Forelimb muscle (tissue), 1 donor: ENCODE data around the gene TIMM10. TPM values are rescaled to one million over a fixed set of nuclear protein-coding genes. Genes with fewer than 3 reads are reported as not detected.
A peak's percentile ranks its signal among the peaks of the same experiment; 100 is the strongest.
"Not testable (repeated sequence)": the region's sequence is repeated elsewhere in the genome, so short reads cannot be mapped to it uniquely, and the experiment has no call there.

ENCODE experiments used
- DNase-seq: peaks from one replicate; pipeline ENCODE4 v3.0.0-alpha.2; 2013; ENCODE audit warnings: low read depth
- polyA plus RNA-seq: library from polyadenylated mRNA; unstranded; fragments of 120-200 nt; gene quantifications from one replicate; pipeline ENCODE4 v1.2.1, GENCODE V29; 2013; ENCODE audit not compliant: insufficient read length

The TIMM10 gene
- polyA plus RNA-seq, 1 donor: 40.7 TPM

GRCh38 chr11:57542582-57542981 lies 12.0 kb upstream of the TIMM10 start:
- DNase-seq: no peak

- DNase-seq: no peak
Observed at GRCh38 chr11:57541169-57541568, 10.6 kb upstream of the TIMM10 start.

GRCh38 chr11:57539342-57539741 lies 8.8 kb upstream of the TIMM10 start:
- no peak for DNase-seq

- no peak for DNase-seq
Observed at GRCh38 chr11:57536947-57537619, 6.5 kb upstream of the TIMM10 start, which contains the start of gene SMTNL1. TSS of gene SMTNL1 (plus strand) at chr11:57537595. CDS start at chr11:57542643, 5,048 bp downstream.

GRCh38 chr11:57534449-57534848 lies 3.9 kb upstream of the TIMM10 start:
- not testable (repeated sequence) for DNase-seq

GRCh38 chr11:57530215-57530595 lies 349 bp downstream of the TIMM10 start:
- no peak for DNase-seq

GRCh38 chr11:57529012-57529411 lies 1.5 kb downstream of the TIMM10 start:
- no peak for DNase-seq

GRCh38 chr11:57527056-57527631 lies 3.4 kb downstream of the TIMM10 start:
- peak; percentile 45 for DNase-seq

- no peak for DNase-seq
Observed at GRCh38 chr11:57523419-57523818, 7.1 kb downstream of the TIMM10 start.

GRCh38 chr11:57521116-57521515 lies 9.4 kb downstream of the TIMM10 start:
- no peak for DNase-seq

- DNase-seq: no peak
Observed at GRCh38 chr11:57516061-57516443, 14.5 kb downstream of the TIMM10 start.

- DNase-seq: no peak
Observed at GRCh38 chr11:57515332-57516060, 15.1 kb downstream of the TIMM10 start, which contains the start of gene SLC43A1. TSS of gene SLC43A1 (minus strand) at chr11:57515702. CDS start at chr11:57514111, 1,591 bp downstream.

GRCh38 chr11:57514538-57515331 lies 15.8 kb downstream of the TIMM10 start:
- DNase-seq: no peak

GRCh38 chr11:57513911-57514537 lies 16.5 kb downstream of the TIMM10 start:
- no peak for DNase-seq

- no peak for DNase-seq
Observed at GRCh38 chr11:57513452-57513795, 17.1 kb downstream of the TIMM10 start.

GRCh38 chr11:57512646-57513451 lies 17.7 kb downstream of the TIMM10 start:
- DNase-seq: no peak

- DNase-seq: no peak
Observed at GRCh38 chr11:57511741-57512430, 18.7 kb downstream of the TIMM10 start.

GRCh38 chr11:57508341-57509170 lies 22.0 kb downstream of the TIMM10 start:
- DNase-seq: no peak

GRCh38 chr11:57506522-57506921 lies 24.0 kb downstream of the TIMM10 start:
- DNase-seq: no peak
